ENCODE data around the gene MAML1. TPM values are rescaled to one million over a fixed set of nuclear protein-coding genes. Genes with fewer than 3 reads are reported as not detected.

The MAML1 gene
- total RNA-seq, 6 experiments from 2014 or later: 6.2 to 8.8 (median 8.0) TPM

DNA sequence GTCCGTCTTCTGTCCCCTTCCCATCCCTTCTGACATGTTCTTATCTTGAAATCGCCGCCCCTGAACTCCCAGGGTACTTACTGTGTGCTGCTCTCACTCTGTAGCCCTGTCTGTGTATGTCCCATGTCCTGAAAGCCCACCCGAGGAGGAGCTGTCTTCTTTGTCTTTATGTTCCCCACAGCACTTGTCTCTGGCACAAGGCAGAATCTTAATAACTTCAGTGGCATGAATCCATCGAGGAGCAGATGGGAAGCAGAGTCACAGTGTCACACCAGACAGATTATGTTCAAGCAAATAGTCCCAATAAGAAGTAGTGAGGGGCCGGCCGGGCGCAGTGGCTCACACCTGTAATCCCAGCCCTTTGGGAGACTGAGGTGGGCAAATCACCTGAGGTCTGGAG, 31.4 kb downstream of the MAML1 start:
- Histone ChIP-seq H3K27ac (no peak overlapping the region), H3K4me1 (peaks cover 0 to 60% (median 28%) of the 10 kb centered on the region in 4 donors), H3K4me3 (no peak overlapping the region), H3K9me3 (no peaks in the 10 kb centered on the region), H3K27me3 (no peaks in the 10 kb centered on the region), H3K36me3 (peaks cover 0 to 20% (median 2%) of the 10 kb centered on the region in 4 donors)
- DNase-seq (no peak), ATAC-seq (no peak)
- TF ChIP-seq POLR2A (IDR thresholded peaks at IDR 0.05): no peak
- TF ChIP-seq, protein P1, sequence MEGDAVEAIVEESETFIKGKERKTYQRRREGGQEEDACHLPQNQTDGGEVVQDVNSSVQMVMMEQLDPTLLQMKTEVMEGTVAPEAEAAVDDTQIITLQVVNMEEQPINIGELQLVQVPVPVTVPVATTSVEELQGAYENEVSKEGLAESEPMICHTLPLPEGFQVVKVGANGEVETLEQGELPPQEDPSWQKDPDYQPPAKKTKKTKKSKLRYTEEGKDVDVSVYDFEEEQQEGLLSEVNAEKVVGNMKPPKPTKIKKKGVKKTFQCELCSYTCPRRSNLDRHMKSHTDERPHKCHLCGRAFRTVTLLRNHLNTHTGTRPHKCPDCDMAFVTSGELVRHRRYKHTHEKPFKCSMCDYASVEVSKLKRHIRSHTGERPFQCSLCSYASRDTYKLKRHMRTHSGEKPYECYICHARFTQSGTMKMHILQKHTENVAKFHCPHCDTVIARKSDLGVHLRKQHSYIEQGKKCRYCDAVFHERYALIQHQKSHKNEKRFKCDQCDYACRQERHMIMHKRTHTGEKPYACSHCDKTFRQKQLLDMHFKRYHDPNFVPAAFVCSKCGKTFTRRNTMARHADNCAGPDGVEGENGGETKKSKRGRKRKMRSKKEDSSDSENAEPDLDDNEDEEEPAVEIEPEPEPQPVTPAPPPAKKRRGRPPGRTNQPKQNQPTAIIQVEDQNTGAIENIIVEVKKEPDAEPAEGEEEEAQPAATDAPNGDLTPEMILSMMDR (IDR thresholded peaks at IDR 0.05): no peak
- intact Hi-C loops (cut with DNase I): loop anchor here (5.0 kb wide), 1 partner anchor 33 kb away; no protein-coding TSS in a partner anchor
- 62% methylated on average over 8 of the region's 8 CpGs for WGBS (ENCODE audit: insufficient coverage, low coverage, low lambda C conversion rate, missing lambda C conversion rate)

DNA sequence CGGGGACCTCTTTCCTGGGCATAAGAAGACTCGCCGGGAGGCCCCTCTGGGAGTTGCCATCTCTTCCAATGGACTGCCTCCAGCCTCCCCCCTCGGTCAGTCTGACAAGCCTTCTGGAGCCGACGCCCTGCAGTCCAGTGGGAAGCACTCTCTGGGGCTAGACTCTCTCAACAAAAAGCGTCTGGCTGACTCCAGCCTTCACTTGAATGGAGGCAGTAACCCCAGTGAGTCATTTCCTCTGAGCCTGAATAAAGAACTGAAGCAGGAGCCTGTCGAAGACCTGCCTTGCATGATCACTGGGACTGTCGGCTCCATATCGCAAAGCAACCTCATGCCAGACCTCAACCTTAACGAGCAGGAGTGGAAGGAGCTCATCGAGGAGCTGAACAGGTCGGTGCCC, 32.8 kb downstream of the MAML1 start:
- Histone ChIP-seq H3K27ac (peak overlapping the region in 2 of 3 donors; percentile 53 to 61), H3K4me1 (peaks cover 0 to 60% (median 28%) of the 10 kb centered on the region in 4 donors), H3K27me3 (no peaks in the 10 kb centered on the region), H3K4me3 (no peak overlapping the region), H3K36me3 (peaks cover 0 to 29% (median 6%) of the 10 kb centered on the region in 4 donors), H3K9me3 (no peaks in the 10 kb centered on the region)
- intact Hi-C loops (cut with DNase I): no loop called here
- ATAC-seq (peak in 2 of 4 donors; percentile 35 to 38), DNase-seq (no peak)
- TF ChIP-seq POLR2A (IDR thresholded peaks at IDR 0.05): no peak
- TF ChIP-seq, protein P1 (IDR thresholded peaks at IDR 0.05): no peak
- 51% methylated on average over 5 of the region's 13 CpGs for WGBS (ENCODE audit: insufficient coverage, low coverage, low lambda C conversion rate, missing lambda C conversion rate)

DNA sequence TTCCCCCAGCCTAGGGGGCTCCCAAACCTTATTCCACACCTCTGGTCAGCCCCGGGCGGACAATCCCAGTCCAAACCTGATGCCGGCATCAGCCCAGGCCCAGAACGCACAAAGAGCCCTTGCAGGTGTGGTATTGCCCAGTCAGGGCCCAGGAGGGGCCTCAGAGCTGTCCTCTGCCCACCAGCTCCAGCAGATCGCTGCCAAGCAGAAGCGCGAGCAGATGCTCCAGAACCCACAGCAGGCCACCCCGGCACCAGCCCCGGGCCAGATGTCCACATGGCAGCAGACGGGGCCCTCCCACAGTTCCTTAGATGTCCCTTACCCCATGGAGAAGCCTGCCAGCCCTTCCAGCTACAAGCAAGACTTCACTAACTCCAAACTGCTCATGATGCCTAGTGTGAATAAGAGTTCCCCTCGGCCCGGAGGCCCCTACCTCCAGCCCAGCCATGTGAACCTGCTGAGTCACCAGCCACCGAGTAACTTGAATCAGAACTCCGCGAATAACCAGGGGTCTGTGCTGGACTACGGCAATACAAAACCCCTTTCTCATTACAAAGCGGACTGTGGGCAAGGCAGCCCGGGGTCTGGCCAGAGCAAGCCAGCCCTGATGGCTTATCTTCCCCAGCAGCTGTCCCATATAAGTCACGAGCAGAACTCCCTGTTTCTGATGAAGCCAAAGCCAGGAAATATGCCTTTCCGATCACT, 33.6 kb downstream of the MAML1 start:
- no peaks in the 10 kb centered on the region for H3K27me3 ChIP-seq
- peaks cover 0 to 37% (median 8%) of the 10 kb centered on the region in 4 donors for H3K36me3 ChIP-seq
- TF ChIP-seq POLR2A (IDR thresholded peaks at IDR 0.05): no peak
- peaks cover 0 to 57% (median 28%) of the 10 kb centered on the region in 4 donors for H3K4me1 ChIP-seq
- peak overlapping the region in 1 of 3 donors; percentile 15 for H3K4me3 ChIP-seq
- no peaks in the 10 kb centered on the region for H3K9me3 ChIP-seq
- ATAC-seq (peak in 3 of 4 donors; percentile 3 to 31 (median 4)), DNase-seq (no peak)
- 31% methylated on average over 2 of the region's 20 CpGs for WGBS (ENCODE audit: insufficient coverage, low coverage, low lambda C conversion rate, missing lambda C conversion rate)
- peak overlapping the region; percentile 36 to 61 (median 53) for H3K27ac ChIP-seq
- intact Hi-C loops (cut with DNase I): no loop called here

DNA sequence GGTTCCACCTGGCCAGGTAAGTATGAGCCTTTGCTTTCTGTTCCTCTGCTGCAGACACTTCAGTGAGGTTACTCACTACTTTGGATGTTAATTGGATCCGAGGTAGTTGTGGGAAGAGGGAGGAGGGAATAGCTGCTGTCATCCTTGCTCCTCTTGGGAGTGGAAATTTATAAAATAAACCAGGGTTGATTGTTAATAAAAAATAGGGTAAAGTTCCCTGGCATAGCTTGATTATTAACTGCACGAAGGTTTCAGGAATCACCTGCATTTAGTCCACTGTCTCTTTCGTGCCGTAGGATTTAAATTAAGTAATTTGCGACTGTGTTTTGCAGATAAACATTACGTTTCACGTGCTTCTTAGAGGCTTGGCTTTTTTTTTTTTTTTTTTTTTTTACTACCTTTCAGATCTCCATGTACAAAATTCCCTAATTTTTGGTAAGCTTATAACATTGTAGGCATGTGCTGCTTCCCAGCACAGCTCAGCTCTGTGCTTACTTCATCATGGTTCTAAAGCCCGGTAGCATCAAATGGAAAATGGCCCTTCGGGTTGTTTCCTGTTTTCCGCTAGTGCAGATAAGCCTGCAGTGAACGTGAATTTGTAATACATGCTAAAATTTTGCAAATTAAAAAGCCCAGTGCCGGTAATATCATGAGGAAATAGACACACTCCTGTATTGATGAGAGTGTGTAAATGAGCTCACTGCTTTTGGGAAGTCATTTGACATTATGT, 34.3 kb downstream of the MAML1 start:
- intact Hi-C loops (cut with DNase I): no loop called here
- peak; percentile 12 to 62 (median 33) for ATAC-seq

More for the DNA sequence above, 34.3 kb downstream of the MAML1 start:
- Histone ChIP-seq H3K9me3 (no peaks in the 10 kb centered on the region), H3K27me3 (no peaks in the 10 kb centered on the region), H3K4me1 (peaks cover 0 to 50% (median 26%) of the 10 kb centered on the region in 4 donors), H3K27ac (peak overlapping the region; percentile 36 to 61 (median 53)), H3K4me3 (peak overlapping the region in 1 of 3 donors; percentile 15), H3K36me3 (peaks cover 0 to 44% (median 13%) of the 10 kb centered on the region in 4 donors)
- 21% methylated on average over 12 of the region's 12 CpGs for WGBS (ENCODE audit: insufficient coverage, low coverage, low lambda C conversion rate, missing lambda C conversion rate)
- TF ChIP-seq, protein P1 (IDR thresholded peaks at IDR 0.05): no peak
- TF ChIP-seq POLR2A (IDR thresholded peaks at IDR 0.05): no peak
- DNase-seq: no peak

Measured in right lobe of liver (tissue), 6 donors.